GM23338 (cell line): ENCODE data around the gene LPXN. TPM values are rescaled to one million over a fixed set of nuclear protein-coding genes. Genes with fewer than 3 reads are reported as not detected.

Experiments used
- ATAC-seq: fragments of 200-7000 bp; cut with Tn5 transposase; 3 replicates; pipeline ENCODE4 v1.9.1; 2020
- DNase-seq: peaks from one replicate; pipeline ENCODE4 v3.0.0-alpha.2; 2015; ENCODE audit warnings: low spot score
- H2AFZ ChIP-seq: fragments of 200-600 bp; sonication (generic); 2 replicates; pipeline ENCODE4 v1.8.0; 2016; ENCODE audit warnings: antibody characterized with exemption, mild to moderate bottlenecking, moderate library complexity
- H3F3A ChIP-seq: fragments of 200-600 bp; sonication (generic); replicated peaks from 2 replicates; pipeline ENCODE4 v1.8.0; 2017; ENCODE audit warnings: antibody characterized with exemption, mixed run types, low read depth
- H3K27ac ChIP-seq: fragments of 200-600 bp; sonication (generic); 2 replicates; pipeline ENCODE4 v1.6.1; 2016; ENCODE audit warnings: low read depth
- H3K27me3 ChIP-seq: fragments of 200-600 bp; sonication (generic); 2 replicates; pipeline ENCODE4 v1.8.0; 2016; ENCODE audit warnings: mild to moderate bottlenecking, mixed run types, moderate library complexity; ENCODE audit not compliant: insufficient read depth
- H3K36me3 ChIP-seq: fragments of 200-600 bp; sonication (generic); 2 replicates; pipeline ENCODE4 v1.8.0; 2016; ENCODE audit warnings: mild to moderate bottlenecking; ENCODE audit not compliant: insufficient read depth
- H3K4me1 ChIP-seq: fragments of 200-600 bp; sonication (generic); 2 replicates; pipeline ENCODE4 v1.8.0; 2016; ENCODE audit warnings: mild to moderate bottlenecking, moderate library complexity; ENCODE audit not compliant: insufficient read depth
- H3K4me2 ChIP-seq: fragments of 200-600 bp; sonication (generic); 2 replicates; pipeline ENCODE4 v1.7.1; 2017; ENCODE audit warnings: mixed run types
- H3K4me3 ChIP-seq: fragments of 200-600 bp; sonication (generic); 2 replicates; pipeline ENCODE4 v1.6.1; 2016; ENCODE audit warnings: mixed run types
- H3K79me2 ChIP-seq: fragments of 200-600 bp; sonication (generic); replicated peaks from 2 replicates; pipeline ENCODE4 v1.8.0; 2017; ENCODE audit warnings: mild to moderate bottlenecking; ENCODE audit not compliant: insufficient read depth
- H3K9me2 ChIP-seq: fragments of 200-600 bp; sonication (generic); 2 replicates; pipeline ENCODE4 v1.8.0; 2017; ENCODE audit not compliant: insufficient read depth
- H4K20me1 ChIP-seq: fragments of 200-600 bp; sonication (generic); replicated peaks from 2 replicates; pipeline ENCODE4 v1.8.0; 2017; ENCODE audit warnings: mild to moderate bottlenecking; ENCODE audit not compliant: insufficient read depth
- H3K27ac Mint-ChIP-seq: 2 replicates; pipeline ENCODE4 v1.8.0; 2020; ENCODE audit warnings: inconsistent platforms, mild to moderate bottlenecking, moderate library complexity, mixed read lengths
- H3K27me3 Mint-ChIP-seq: 3 replicates; pipeline ENCODE4 v1.8.0; 2022; ENCODE audit warnings: low read depth, mild to moderate bottlenecking, moderate library complexity, mixed read lengths, inconsistent platforms; ENCODE audit not compliant: insufficient read depth, poor library complexity
- H3K36me3 Mint-ChIP-seq: 3 replicates; pipeline ENCODE4 v1.8.0; 2021; ENCODE audit warnings: low read depth, mild to moderate bottlenecking, inconsistent platforms, moderate library complexity, mixed read lengths
- H3K4me1 Mint-ChIP-seq: 3 replicates; pipeline ENCODE4 v1.8.0; 2020; ENCODE audit warnings: mild to moderate bottlenecking, inconsistent platforms, mixed read lengths
- H3K4me3 Mint-ChIP-seq: 3 replicates; pipeline ENCODE4 v1.8.0; 2021; ENCODE audit warnings: moderate library complexity, mild to moderate bottlenecking, inconsistent platforms, mixed read lengths
- H3K9me3 Mint-ChIP-seq: 3 replicates; pipeline ENCODE4 v1.8.0; 2020; ENCODE audit warnings: moderate library complexity, mild to moderate bottlenecking, inconsistent platforms, mixed read lengths
- CREB1 ChIP-seq: fragments of 250-450 bp; sonication (Bioruptor Pico); IDR thresholded peaks from 2 replicates; pipeline ENCODE4 v1.5.0; 2020; ENCODE audit warnings: low read depth, mild to moderate bottlenecking, moderate library complexity
- CTCF ChIP-seq, 2 experiments: fragments of 200-600 bp in 1 of 2; sonication (generic) in 1 of 2; conservative IDR thresholded peaks; 2 replicates each; pipeline versions ENCODE4 v1.5.1 to v1.6.1; 2016 to 2017; ENCODE audit warnings: antibody characterized with exemption in 2 of 2, low read depth in 2 of 2, mild to moderate bottlenecking in 2 of 2, moderate library complexity in 1 of 2
- EZH2 ChIP-seq: fragments of 200-600 bp; sonication (generic); IDR thresholded peaks from one replicate; pipeline ENCODE4 v1.8.0; 2017; ENCODE audit warnings: antibody characterized with exemption, mild to moderate bottlenecking, low read depth; ENCODE audit not compliant: unreplicated experiment
- EZH2phosphoT487 ChIP-seq: fragments of 200-600 bp; sonication (generic); IDR thresholded peaks from one replicate; pipeline ENCODE4 v1.8.1; 2018; ENCODE audit warnings: antibody characterized with exemption; ENCODE audit not compliant: unreplicated experiment
- JUNB ChIP-seq: IDR thresholded peaks from one replicate; pipeline ENCODE4 v1.6.1; 2016; ENCODE audit warnings: antibody characterized with exemption; ENCODE audit not compliant: unreplicated experiment
- NANOG ChIP-seq: IDR thresholded peaks from 2 replicates; pipeline ENCODE4 v1.6.1; 2016; ENCODE audit warnings: antibody characterized with exemption, borderline replicate concordance
- POLR2AphosphoS5 ChIP-seq: IDR thresholded peaks from 2 replicates; pipeline ENCODE4 v1.6.1; 2016; ENCODE audit warnings: antibody characterized with exemption, low read depth
- REST ChIP-seq: IDR thresholded peaks from one replicate; pipeline ENCODE4 v1.6.1; 2018; ENCODE audit warnings: antibody characterized with exemption; ENCODE audit not compliant: unreplicated experiment
- STAT1 ChIP-seq: IDR thresholded peaks from one replicate; pipeline ENCODE4 v1.6.1; 2016; ENCODE audit warnings: antibody characterized with exemption; ENCODE audit not compliant: unreplicated experiment
- ZNF114 ChIP-seq: fragments of 250-450 bp; sonication (Bioruptor Pico); IDR thresholded peaks from 2 replicates; pipeline ENCODE4 v1.5.0; 2020; ENCODE audit warnings: mild to moderate bottlenecking, moderate library complexity
- ZNF331 ChIP-seq: fragments of 250-450 bp; sonication (Bioruptor Pico); IDR thresholded peaks from 2 replicates; pipeline ENCODE4 v1.5.0; 2020; ENCODE audit warnings: low read depth, mild to moderate bottlenecking, moderate library complexity
- ZNF462 ChIP-seq: fragments of 250-450 bp; sonication (Bioruptor Pico); IDR thresholded peaks from 2 replicates; pipeline ENCODE4 v1.5.0; 2020; ENCODE audit warnings: mild to moderate bottlenecking, moderate library complexity
- polyA plus RNA-seq: library from polyadenylated mRNA; unstranded; fragments of >200 nt; fragmentation: Nextera tagmentation; extraction: Ambion mirVana; gene quantifications from 2 replicates; pipeline ENCODE4 v1.2.1, GENCODE V29; 2016
- total RNA-seq: library from RNA; depleted of rRNA; stranded (reverse); fragments of >200 nt; shearing (Covaris generic); gene quantifications from 2 replicates; pipeline ENCODE4 v1.2.3, GENCODE V29; 2014
- TF ChIP-seq, protein P1 (sequence below): IDR thresholded peaks from 2 replicates; pipeline ENCODE4 v1.6.1; 2016; ENCODE audit warnings: antibody characterized with exemption

LPXN gene
- total and polyA plus RNA-seq, 2 experiments from 2014 or later, result 0.56 to 1.3 TPM

DNA sequence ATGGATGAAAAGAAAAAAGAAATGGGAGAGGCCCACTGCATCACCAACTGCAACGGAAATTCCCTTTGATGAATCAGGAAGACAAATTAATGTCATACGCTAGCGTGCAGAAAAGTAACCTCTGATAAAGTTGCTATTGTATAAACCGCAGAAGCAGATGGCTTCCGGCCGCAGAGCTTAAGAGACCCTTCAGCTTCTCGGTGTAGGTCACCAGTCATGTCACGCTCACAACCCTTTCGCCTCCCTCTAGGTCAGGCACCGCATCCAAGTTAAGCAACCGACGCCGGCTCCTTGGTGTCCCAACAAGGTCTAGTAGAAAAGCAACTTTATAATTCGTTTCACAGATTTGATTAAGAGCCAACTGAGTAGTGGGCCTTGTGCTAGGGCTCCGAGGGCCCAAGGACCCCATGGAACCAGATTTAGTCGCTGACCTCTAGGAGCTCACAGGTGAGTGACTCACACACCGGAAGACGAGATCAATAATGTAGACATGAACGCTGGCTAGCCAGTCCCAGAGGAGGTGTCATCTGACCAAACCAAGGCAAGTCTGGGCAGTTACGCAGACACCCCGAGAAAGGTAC, 2.0 kb upstream of the LPXN start:
- H3K79me2 ChIP-seq, result peaks cover 30% of the 10 kb centered on the region
- Mint-ChIP-seq H3K9me3 (no peaks in the 10 kb centered on the region), H3K4me3 (peak overlapping the region; percentile 98), H3K4me1 (peaks cover 24% of the 10 kb centered on the region; the same call in 2 of the 3 replicates), H3K27ac (peak overlapping the region; percentile 100), H3K36me3 (peaks cover 12% of the 10 kb centered on the region; the same call in 2 of the 3 replicates), H3K27me3 (peaks cover 16% of the 10 kb centered on the region)
- peak overlapping the region; percentile 93 for H3K27ac ChIP-seq
- DNase-seq (no peak), ATAC-seq (peak; percentile 5)
- H3K4me3 ChIP-seq, result peak overlapping the region; percentile 71
- H2AFZ ChIP-seq, result no peak overlapping the region
- no peaks in the 10 kb centered on the region for H3F3A ChIP-seq
- no peaks in the 10 kb centered on the region for H3K9me2 ChIP-seq
- H3K36me3 ChIP-seq, result no peaks in the 10 kb centered on the region
- peak overlapping the region; percentile 84 for H3K4me2 ChIP-seq
- peaks cover 9% of the 10 kb centered on the region; the same call in 1 of the 2 replicates for H3K4me1 ChIP-seq
- 0 out of 2 replicates have a peak, but pooled peaks cover 10% of the 10 kb centered on the region for H4K20me1 ChIP-seq
- H3K27me3 ChIP-seq, result no peaks in the 10 kb centered on the region
- TF ChIP-seq REST (no peak), ZNF331 (CRISPR knock-in tag) (no peak), ZNF114 (CRISPR knock-in tag) (no peak), EZH2phosphoT487 (no peak), NANOG (no peak), JUNB (no peak), STAT1 (no peak), EZH2 (no peak), CTCF (conservative IDR thresholded peaks at IDR 0.05; ENCODE audit: low read depth in 2 of 2) (no peak), POLR2AphosphoS5 (no peak), CREB1 (CRISPR knock-in tag) (no peak), ZNF462 (no peak)
- TF ChIP-seq, protein P1, sequence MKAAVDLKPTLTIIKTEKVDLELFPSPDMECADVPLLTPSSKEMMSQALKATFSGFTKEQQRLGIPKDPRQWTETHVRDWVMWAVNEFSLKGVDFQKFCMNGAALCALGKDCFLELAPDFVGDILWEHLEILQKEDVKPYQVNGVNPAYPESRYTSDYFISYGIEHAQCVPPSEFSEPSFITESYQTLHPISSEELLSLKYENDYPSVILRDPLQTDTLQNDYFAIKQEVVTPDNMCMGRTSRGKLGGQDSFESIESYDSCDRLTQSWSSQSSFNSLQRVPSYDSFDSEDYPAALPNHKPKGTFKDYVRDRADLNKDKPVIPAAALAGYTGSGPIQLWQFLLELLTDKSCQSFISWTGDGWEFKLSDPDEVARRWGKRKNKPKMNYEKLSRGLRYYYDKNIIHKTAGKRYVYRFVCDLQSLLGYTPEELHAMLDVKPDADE, result no peak
